GM18511 (cell line): Measurements from ENCODE around the gene ZNF30.
"Not testable (repeated sequence)": the region's sequence is repeated elsewhere in the genome, so short reads cannot be mapped to it uniquely, and the experiment has no call there.

Experiments
- ATAC-seq: cut with Tn5 transposase; IDR thresholded peaks from one replicate; pipeline ENCODE4 v1.9.1; 2021; ENCODE audit warnings: mild to moderate bottlenecking, moderate library complexity; ENCODE audit not compliant: unreplicated experiment

Gene ZNF30

DNA sequence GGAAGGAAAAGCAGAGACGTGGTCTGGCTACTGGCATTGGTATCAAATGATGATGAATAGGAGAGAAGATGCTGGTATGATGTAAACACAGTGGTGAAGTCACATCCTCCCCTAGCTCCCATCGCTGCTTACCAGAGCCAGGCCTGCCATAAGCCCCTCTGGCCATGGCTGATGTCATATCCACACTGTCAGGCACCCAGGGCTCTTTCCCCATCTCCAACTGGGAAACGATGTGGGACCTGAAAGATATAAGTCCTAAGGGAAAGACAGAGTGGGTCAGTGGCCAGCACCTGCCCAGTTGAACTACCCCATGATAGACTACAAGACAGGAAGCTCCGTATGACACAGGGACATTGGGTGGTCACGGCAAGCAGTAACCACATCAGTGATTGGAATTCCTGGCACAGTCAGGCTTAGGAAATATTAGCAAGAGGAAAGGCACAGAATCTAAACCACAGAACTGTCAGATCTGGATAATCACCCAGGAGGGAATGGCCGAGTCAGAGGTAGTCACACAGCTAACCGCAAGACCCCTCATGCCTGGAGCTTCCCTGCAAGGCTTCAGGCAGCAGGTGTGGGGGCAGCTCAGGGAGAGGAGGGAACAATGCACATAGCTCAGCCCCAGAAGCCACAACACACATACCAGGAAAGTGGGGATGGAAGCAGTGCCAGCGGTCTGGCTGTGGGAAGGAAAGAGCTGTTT, 33.6 kb downstream of the ZNF30 start:
- ATAC-seq, result no peak

DNA sequence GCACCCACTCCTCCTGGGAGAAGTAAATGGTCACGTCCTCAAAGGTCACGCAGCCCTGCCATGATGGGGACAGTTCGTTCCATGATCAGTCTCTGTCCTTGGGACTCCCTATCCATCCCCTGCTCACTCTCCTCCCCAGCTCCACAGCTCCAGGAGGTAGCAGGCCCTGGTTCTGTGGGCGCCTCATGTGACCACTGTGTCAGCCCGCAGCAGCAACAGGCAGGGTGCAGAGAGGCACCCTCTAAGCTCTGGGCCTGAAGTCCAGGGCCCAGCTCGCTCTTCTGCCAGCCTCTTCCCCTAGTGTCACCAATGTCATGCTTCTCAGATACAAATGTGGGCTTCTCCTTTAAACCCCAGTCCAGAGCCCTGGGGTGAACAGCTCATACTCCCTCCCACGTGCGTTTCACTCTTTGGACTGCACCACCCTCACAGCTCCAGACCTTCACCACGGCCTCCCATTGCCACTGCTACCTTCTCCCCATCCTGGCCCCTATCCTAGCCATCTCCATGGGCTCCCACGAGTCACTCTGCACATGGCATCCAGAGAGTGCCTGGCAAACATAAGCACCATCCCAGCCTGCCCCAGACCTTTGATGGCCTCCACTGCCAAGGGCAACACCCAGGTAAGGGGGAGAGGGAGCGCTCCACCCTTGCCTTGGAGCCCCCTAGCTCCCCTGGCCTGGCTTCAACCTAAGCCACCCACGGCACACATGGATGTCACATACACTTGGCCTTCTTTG, 34.4 kb downstream of the ZNF30 start:
- no peak for ATAC-seq

DNA sequence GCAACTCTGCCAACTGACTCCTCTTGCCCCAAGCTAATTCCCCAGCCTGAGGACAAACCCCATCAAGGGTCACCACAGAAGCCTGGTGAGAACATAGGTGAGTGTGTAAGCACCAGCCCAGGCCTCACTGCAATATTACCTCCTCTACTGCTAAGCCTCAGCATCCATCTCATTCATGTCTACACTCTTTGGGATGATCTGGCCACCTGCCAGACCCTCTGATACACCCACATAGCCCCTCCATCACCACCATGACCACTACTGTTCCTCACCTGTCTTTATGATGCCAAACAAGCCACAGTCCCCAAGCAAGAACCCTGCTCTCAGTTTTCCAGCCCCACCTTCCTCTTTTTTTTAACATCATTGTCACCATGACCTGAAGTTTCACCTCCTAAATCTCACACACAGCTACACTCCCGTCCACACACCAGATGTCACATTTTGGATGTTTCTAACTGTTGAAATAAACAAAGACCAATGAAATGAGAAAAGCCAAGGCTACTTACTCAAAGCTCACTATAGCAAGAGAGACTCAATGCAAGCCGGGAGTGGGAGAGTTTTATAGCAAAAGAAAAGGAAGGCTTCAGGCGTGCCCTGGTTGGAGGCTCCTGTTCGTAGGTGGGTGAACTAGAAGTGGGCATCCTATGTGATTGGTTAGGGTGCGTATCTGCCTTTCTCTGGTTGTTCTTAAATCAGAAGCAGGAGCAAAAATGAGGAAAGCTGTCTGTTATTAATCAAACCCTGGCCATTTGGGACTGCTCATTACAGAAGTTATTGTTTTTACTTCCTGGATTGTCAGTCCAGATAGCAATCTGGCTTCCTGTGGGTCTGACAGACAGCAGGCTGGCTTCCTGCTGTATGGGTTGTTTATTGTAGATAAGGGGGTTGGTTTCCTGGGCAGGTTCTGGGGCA, 35.3 kb downstream of the ZNF30 start:
- no peak for ATAC-seq

DNA sequence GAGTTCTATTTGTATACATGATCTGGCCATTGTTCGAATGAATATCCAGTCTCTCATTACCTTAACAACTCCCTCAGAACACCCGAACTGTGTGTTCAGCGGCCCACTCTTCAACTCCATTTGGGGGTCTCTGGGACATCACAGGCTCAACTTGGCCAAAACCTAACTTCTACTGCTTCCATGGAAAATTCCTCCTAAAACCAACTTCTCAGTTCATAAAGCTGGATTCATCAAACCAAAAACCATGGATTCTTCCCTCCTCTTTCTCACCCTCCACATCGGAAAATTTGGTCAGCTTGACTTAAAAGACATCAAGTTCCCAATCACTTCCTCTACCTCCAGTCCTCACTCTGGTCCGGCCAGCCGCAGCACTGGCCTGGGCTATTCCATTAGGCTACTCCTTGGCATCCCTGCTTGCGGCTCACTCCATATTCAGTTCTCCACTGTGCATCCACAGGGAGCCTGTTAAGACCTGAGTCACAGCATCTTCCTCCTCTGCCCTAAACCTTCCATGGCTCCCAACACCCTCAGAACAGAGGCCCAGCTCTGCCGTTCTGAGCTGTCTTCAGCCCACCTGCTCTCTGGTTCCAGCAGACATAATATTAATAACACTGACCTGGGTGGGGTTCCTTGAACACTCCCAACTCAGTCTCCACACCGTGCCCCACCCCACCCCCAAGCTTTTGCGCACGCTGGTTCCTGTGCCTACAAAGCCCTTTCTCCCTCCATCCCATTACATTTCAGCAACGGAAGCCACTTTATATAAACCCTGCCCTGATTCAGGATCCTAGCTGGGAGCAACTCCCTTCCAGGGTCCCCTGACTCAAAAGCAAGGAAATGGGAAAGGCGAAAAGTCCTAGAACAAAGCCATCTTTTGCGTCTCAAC, 36.2 kb downstream of the ZNF30 start:
- ATAC-seq, result no peak

DNA sequence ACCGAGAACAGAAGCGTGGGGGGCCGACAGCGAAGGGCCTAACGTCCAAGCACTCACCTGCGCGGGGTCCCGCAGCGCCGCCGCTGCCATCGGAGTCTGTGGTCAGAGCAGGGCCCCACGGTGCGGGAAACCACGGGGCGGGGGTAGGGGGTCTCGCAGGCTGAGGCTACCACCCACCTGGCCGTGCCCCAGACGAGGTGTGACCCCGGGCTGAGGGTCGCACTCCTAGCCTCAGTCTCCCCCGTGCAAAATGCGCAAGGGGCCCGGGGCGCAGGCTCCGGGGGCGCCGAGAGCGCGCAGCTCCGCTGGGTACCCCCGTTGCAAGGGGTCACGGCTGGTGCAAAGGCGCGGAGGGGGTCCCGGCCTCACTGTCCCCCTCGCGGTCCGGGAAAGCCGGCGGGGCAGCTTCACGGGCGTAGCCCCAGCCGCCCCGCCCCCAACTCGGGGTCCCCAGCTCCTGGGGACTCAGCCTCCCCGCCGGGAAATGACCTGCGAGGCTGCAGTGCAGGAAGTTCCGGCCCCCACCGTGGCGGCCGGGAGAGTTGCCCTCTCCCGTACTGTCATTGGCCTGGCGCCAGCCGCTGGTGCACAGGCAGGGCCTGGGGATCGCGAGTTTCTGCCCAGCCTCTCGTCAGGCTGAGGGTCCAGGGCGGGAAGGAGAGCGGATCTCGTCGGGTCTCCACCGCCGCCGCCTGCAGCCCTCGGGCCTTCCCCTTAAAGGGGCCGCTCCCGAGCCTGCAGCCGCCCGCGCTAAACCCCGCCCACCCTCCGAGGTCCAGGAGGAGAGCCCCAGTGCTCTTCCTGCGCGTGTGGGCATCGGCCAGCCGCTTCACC, 37.1 kb downstream of the ZNF30 start, which contains the start of gene ZNF792:
Gene ZNF792 (minus strand): TSS at position 657 of the 834 bp plus-strand sequence. CDS start 567 bp downstream, at position 90.
- ATAC-seq, result peak; percentile 83

DNA sequence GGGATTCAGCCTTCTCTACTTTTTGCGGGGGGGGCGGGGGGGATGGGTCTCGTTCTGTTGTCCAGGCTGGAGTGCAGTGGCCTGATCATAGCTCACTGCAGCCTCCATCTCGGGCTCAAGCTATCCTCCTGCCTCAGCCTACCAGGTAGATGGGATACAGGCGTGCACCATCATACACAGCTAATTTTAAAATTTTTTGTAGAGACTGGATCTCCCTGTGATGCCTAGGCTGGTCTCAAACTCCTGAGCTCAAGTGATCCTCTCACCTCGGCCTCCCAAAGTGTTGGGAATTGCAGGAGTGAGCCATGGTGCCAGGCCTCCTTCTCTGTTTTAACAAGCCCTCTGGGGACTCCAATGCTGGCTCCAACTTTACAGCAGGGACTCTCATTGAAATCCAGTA, 37.9 kb downstream of the ZNF30 start:
- no peak for ATAC-seq

DNA sequence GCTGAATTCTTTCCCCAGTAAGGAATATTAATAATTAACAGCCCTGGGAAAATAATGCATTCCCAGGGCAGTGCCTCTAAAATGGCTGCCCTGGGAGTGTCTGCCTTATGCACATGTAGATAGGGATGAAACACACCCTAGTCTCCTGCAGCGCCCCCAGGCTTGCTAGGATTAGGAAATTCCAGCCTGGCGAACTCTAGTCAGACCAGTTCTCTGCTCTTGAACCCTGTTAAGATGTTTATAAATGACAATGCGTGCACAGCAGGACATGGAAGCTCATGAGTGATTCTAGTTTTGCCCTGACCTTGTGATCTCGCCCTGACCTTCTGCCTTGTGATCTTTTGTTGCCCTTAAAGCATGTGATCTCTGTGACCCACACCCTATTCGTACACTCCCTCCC, 38.8 kb downstream of the ZNF30 start:
- not testable (repeated sequence) for ATAC-seq

DNA sequence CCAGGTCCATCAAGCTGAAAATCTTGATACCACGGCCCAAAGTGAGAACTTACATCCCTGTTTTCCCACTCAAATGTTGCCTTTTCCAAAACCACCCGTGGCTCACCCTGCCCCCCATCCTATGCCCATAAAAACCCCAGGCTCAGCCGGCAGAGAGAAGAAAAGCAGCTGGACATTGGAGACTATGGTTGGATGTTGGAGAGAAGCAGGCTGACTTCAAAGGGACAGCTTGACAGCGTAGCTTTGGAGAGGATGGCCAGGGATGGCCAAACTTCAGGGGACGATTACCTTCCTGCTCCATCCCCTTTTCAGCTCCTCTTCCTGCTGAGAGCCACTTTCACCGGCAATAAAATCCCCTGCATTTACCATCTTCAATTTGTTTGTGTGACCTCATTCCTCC, 40.8 kb downstream of the ZNF30 start:
- ATAC-seq, result no peak

DNA sequence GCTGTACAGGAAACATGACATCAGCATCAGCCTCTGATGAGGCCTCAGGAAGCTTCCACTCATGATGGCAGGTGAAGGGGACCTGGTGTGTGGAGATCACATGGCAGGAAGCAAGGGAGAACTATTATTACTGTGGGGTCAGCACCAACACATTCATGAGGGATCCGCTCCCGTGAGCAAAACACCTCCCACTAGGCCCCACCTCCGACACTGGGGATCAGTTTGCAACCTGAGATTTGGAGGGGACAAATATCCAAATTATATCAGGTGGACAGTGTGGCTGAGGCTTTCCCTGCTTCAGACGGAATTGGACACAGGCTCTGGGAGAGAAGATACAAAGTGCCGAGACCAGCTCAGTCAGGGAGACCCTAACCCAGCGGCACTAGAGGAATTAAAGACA, 43.0 kb downstream of the ZNF30 start:
- ATAC-seq, result no peak

DNA sequence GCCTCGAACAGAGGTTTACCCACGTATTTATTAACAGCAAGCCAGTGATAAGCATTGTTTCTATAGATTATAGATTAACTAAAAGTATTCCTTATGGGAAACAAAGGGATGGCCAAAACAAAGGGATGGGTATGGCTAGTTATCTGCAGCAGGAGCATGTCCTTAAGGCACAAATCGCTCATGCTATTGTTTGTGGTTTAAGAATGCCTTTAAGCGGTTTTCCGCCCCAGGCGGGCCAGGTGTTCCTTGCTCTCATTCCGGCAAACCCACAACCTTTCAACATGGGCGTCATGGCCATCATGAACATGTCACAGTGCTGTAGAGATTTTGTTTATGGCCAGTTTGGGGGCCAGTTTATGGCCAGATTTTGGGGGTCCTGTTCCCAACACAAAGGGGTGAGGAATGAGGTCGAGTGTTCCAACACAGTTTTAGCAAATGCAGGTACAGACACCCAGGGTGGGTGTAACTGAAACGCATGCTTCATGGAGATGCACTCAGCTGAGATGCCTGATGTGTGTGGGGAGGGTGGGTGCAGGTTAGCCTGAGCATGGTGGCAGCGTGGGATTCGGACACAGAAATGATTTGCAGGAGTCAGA, 43.6 kb downstream of the ZNF30 start:
- ATAC-seq, result not testable (repeated sequence)

DNA sequence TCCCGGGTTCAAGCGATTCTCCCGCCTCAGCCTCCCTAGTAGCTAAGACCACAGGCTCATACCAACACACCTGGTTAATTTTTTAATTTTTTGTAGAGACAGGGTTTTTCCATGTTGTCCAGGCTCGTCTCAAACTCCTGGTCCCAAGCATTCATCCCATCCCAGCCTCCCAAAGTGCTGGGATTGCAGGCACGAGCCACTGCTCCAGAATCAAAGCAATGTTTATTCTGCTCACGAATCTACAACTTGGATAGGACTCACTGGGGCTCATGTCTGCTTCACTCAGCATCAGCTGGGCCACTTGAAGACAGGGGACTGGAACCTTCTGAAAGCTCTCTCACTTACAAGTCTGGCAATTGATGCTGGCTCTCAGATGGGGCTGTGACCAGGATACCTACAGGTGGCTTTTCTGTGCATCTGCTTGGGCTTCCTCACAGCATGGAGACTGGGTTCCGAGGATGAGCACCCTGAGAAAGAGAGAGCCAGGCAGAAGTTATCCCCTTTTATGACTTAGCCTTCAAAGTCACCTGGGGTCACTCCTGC, 45.5 kb downstream of the ZNF30 start:
- no peak for ATAC-seq

DNA sequence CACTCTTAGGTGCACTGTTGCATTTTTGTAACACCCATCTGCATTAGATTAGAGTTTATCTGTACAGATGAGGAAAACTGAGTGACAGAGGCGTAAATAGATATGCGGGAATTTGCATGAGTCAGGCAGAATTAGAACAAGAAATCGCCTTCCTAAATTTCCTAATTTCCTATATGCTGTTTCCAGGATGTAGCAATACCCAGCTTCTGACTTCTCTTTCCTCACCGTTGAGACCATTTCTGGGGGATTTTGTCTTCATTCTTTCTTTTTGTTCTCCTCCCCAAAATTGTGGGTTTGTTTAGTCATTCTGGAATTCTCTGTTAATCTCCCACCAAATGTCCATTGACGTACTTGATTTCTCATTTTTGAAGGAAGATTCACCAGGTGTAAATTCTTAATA, 47.9 kb downstream of the ZNF30 start:
- ATAC-seq, result no peak

DNA sequence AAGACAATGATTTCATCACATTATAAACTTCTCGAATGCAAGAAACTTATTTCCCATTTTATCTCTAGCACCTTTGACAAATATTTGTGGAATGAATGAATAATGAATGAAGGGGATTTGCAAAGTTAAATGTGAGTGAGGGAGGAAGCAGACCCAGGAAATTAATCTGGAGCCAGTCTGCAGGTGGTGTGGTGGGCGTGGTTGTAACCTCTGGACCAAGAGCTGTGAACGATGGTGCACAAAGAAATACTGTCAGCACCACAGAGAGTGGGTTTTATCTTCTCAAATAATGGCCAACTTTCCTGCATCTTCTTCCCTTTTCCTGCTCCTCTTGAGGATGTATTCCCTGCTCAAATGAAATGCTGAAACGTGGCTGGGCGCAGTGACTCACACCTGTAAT, 48.4 kb downstream of the ZNF30 start:
- ATAC-seq, result no peak

DNA sequence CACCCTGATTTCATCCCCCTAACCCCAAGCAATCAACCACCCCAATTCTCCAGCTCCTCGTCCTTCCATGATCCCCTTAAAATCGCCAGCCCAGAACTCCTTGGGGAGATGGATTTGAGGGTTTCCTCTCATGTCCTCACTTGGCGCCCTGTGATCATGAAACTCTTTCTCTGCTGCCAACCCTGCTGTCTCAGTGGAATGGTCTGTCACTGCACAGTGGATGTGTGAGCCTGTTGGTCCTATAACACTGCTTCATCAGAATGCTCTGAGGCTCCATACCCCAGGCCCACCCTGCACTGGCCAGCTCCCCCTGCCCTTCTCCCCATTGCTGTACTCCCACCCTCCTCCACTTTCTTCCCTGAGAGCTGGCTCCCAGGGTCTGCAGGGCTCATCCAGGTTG, 49.9 kb downstream of the ZNF30 start:
- no peak for ATAC-seq

DNA sequence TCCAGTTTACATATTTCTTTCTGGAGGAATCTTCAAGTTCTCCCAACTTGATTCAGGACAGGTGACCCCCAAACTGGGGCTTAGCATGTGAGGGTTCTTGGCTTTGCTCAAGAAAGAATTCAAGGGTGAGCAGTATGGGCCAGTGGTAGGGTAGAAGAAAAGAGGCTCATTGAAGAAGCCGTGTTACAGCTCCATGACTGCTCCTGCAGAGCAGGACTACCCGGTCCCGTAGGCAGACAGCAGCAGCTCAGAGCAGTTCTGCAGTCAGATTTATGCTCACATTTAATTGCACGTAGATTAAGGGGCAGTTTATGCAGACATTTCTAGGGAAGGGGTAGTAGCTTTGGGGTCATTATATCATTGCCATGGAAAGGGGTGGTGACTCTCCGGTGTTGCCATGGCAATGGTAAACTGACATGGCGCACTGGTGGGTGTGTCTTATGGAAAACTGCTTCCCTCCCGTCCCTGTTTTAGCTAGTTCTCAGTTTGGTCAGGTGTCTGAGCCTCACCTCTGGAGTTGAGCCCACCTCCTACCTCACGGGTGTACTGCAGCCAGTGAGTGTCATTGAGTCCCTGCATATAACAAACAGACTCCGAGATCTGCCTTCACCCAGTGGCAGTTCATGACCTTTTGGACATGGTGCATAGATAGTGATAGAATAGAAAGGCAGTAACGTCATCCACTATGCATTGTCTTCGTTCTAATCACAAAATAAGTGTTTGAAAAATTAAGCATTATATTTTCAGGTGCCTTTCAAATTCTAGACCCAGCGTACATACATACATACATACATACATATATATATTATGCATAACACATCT, 53.3 kb downstream of the ZNF30 start:
- no peak for ATAC-seq

DNA sequence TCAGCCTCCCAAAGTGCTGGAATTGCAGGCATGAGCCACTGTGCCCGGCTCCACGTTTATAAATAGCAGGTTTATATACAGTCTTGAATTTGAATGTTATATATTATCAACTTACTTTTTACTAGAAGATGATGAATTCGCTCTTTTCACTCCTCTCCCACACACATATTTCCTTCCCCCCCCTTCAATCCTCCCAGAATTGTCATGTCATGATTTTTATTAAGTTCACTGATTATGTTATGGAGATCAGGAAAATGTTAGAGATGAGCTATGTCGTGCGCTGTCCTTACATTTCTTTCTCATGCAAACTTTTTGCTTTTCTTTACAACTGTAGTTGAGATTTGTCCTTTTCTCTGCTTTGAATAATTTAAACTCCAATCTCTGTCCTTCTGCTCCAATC, 55.6 kb downstream of the ZNF30 start:
- ATAC-seq, result no peak

DNA sequence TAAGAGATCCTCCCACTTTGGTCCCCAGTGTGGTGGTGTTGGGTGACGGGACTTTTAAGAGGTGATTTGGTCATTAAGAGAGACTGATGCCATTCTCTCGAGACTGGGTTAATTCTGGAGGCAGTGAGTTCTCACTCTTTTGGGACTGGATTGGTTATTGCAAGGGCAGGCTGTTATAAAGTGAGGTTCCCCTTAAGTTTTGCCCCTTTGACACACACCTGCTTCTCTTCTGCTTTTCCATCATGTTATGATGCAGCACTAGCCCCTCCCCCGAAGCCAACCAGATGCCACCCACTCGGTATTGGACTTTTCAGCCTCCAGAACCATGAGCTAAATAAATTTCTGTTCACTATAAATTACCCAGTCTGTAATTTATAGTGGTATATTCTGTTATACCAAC, 57.1 kb downstream of the ZNF30 start:
- no peak for ATAC-seq

DNA sequence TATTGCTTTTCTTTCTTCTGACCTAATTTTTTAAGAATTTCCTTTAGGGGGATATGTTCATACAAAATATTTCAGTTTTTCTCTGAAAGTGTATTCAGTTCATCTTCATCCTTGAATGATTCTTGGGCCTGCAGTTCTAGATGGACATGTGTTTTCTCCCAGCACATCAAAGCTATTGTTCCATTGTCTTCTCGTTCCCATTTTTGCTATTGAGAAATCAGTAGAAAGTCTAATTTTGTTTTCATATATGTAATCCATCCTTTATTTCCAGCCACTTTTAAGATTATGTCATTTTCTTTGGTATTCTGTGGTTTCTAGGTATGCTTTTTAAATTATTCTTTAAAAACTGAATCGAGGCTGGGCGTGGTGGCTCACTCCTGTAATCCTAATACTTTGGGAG, 57.6 kb downstream of the ZNF30 start:
- ATAC-seq, result no peak
